Heart left ventricle (tissue), 13 donors: ENCODE measurements around the gene KRT39.

Source experiments
- POLR2A ChIP-seq, 2 donors: fragments of 450-650 bp; IDR thresholded peaks; one replicate each; pipeline ENCODE4 v1.6.1; 2017; ENCODE audit warnings: antibody characterized with exemption in 2 of 2, mild to moderate bottlenecking in 2 of 2, moderate library complexity in 2 of 2
- TF ChIP-seq, protein P1 (sequence below), 12 donors: fragments of 200-600 bp; sonication (generic) in 4 of 12; IDR thresholded peaks; one replicate each; pipeline versions ENCODE4 v1.5.0 to v1.8.0; 2018 to 2022; ENCODE audit warnings: antibody characterized with exemption in 12 of 12, mild to moderate bottlenecking in 5 of 12
- donor health status: ischemic (EF 13 %, LVEDD 7.1; RV severe dilation, severe dysfunction).
- donor health status: DM: no; HTN: yes; CAD: no.
- donor health status: DM: no; HTN: no; CAD: no.
- donor health status: ischemic (EF 25% LVEDD 6.9; RV normal size, moderate dysfunction).
- donor health status: ischemic (EF 25% LVEDD 5.7; RV mildly dilated, moderate dysfunction).
- donor health status: ischemic (EF 35%, LVEDD 5.7; RV mildly dilated, moderate dysfunction).
- donor health status: nonischemic (EF 11% LVEDD 7.7; RV severe dilation, severe dysfunction).
- donor health status: DM: yes; HTN: yes; CAD: no.
- donor health status: PGD.
- donor health status: ischemic (EF 29% LVEDD 5.4; RV normal size, mild dysfunction).
- donor health status: nonischemic (EF 23%, LVEDD 6.1; RV moderate dilation, normal function).

DNA sequence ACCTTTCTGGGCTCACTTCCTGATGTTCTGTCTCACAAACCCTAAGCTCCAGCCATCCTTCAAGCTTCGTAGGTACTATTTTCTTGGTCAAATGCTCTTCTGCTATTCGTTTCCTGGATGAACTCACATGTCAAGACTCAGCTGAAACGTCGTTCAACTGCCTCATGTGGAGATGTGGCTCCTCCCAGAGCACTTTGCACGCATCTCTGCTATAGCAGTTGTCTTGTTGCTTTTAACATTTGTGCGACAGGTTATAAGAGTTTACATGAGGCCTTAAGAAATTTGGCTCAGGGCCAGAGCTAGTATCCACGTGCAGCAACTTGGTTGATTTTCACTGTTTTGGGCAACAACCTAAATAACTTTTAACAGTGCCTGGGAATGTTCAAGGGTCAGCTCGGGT is 20.2 kb upstream of the KRT39 start:
- TF ChIP-seq, protein P1, sequence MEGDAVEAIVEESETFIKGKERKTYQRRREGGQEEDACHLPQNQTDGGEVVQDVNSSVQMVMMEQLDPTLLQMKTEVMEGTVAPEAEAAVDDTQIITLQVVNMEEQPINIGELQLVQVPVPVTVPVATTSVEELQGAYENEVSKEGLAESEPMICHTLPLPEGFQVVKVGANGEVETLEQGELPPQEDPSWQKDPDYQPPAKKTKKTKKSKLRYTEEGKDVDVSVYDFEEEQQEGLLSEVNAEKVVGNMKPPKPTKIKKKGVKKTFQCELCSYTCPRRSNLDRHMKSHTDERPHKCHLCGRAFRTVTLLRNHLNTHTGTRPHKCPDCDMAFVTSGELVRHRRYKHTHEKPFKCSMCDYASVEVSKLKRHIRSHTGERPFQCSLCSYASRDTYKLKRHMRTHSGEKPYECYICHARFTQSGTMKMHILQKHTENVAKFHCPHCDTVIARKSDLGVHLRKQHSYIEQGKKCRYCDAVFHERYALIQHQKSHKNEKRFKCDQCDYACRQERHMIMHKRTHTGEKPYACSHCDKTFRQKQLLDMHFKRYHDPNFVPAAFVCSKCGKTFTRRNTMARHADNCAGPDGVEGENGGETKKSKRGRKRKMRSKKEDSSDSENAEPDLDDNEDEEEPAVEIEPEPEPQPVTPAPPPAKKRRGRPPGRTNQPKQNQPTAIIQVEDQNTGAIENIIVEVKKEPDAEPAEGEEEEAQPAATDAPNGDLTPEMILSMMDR (IDR thresholded peaks at IDR 0.05) = no peak
- TF ChIP-seq POLR2A (IDR thresholded peaks at IDR 0.05) = no peak
